ENCODE measurements around the gene ACTL8.

Gene ACTL8

DNA sequence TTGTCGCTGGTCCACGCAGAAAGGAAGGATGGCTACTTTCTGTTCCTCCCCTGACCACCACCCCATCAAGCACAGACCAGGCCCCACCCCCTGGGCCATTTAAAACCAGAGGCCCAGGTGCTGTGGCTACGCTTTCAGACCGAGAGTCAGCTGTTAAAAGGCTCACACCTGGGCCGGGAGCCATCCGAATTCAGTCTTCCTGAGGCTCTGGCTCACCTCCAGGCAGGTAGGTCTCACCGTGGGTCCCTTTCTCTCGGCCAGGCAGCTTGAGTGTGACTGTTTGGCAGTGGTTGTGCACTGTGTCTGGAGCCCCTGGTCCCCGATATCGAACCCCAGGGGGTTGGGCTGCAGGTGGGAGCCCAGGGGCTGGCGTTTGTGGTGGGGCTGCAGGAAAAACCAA is 7.2 kb downstream of the ACTL8 start:
- TF ChIP-seq CTCF (IDR thresholded peaks at IDR 0.05) = no peak

- TF ChIP-seq CTCF (IDR thresholded peaks at IDR 0.05) = no peak
These were observed 8.3 kb downstream of the ACTL8 start for GRCh38 chr1:17763417-17763816.

GRCh38 chr1:17763995-17764394 is 8.9 kb downstream of the ACTL8 start:
- no peak for TF ChIP-seq CTCF (IDR thresholded peaks at IDR 0.05)

GRCh38 chr1:17764591-17764990 is 9.5 kb downstream of the ACTL8 start:
- no peak for TF ChIP-seq CTCF (IDR thresholded peaks at IDR 0.05)

DNA sequence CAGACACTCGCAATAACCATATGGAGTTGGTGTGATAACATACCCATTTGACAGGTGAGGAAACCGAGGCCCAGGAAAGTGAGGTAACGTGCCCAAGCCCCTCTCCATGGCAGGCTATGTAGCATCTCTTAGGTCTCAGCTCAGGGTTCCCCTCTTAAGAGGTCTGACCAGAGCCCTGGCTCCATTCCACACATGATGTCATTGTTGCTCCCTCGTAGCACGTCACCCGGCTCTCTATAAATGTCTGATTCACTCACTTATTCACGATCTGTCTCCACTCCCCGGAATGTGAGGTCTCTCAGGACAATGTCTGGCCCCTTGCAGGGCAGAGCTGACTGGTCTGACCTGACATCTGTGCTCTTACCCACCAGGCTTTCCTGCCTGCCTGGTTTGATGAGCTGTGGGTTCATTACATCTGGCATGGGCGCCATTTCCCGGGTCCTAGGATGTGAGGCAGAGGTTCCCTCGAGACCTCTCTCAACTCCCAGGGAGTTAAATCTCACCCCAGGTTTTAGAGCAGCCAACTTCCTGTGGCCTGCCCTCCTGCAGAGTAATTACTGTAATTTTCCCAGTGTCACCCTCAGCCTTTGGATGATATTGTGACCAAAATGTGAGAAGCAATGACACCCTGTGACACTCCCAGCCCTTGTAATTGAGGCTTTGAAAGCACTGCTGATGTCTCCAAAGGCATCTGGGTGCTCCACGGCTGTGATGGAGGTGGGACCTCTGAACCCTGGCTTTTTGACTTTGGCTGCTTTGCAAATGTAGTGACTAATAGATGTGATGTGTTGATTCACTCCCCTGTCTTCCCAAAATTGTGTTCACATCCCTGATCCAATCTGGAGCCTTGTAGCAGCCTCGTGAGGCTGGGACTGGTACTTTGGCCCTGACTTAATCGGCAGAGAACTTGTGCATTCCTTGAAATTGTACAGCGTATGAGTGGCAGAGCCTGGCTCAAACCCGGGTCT is 10.6 kb downstream of the ACTL8 start:
- TF ChIP-seq CTCF (IDR thresholded peaks at IDR 0.05) = no peak

GRCh38 chr1:17768651-17769241 is 13.6 kb downstream of the ACTL8 start:
- TF ChIP-seq CTCF (IDR thresholded peaks at IDR 0.05) = no peak

GRCh38 chr1:17770983-17771382 is 15.8 kb downstream of the ACTL8 start:
- no peak for TF ChIP-seq CTCF (IDR thresholded peaks at IDR 0.05)

Measured in LNCAP (cell line).